ENCODE results near the gene NFATC2.
A peak's percentile ranks its signal among the peaks of the same experiment; 100 is the strongest.

The NFATC2 gene

GRCh38 chr20:51427651-51428291, 114.7 kb downstream of the NFATC2 start:
- DNase-seq: no peak

GRCh38 chr20:51426718-51427650, 115.5 kb downstream of the NFATC2 start:
- no peak for DNase-seq

GRCh38 chr20:51425347-51426106, 117.0 kb downstream of the NFATC2 start:
- DNase-seq: peak; percentile 44

GRCh38 chr20:51424270-51425117, 118.0 kb downstream of the NFATC2 start:
- no peak for DNase-seq

- no peak for DNase-seq
Observed at GRCh38 chr20:51423810-51424209, 118.7 kb downstream of the NFATC2 start.

GRCh38 chr20:51423290-51423667, 119.2 kb downstream of the NFATC2 start:
- DNase-seq: peak; percentile 48

- no peak for DNase-seq
Observed at GRCh38 chr20:51422514-51423289, 119.8 kb downstream of the NFATC2 start.

- DNase-seq: no peak
Observed at GRCh38 chr20:51420805-51421204, 121.7 kb downstream of the NFATC2 start.

GRCh38 chr20:51420111-51420510, 122.4 kb downstream of the NFATC2 start:
- DNase-seq: no peak

GRCh38 chr20:51419646-51420045, 122.9 kb downstream of the NFATC2 start:
- no peak for DNase-seq

- DNase-seq: no peak
Observed at GRCh38 chr20:51419231-51419630, 123.3 kb downstream of the NFATC2 start.

- DNase-seq: no peak
Observed at GRCh38 chr20:51418137-51418529, 124.4 kb downstream of the NFATC2 start.

GRCh38 chr20:51417250-51418136, 125.0 kb downstream of the NFATC2 start:
- no peak for DNase-seq

- no peak for DNase-seq
Observed at GRCh38 chr20:51416532-51417249, 125.8 kb downstream of the NFATC2 start.

GRCh38 chr20:51413857-51414256, 128.7 kb downstream of the NFATC2 start:
- no peak for DNase-seq

GRCh38 chr20:51412951-51413481, 129.5 kb downstream of the NFATC2 start:
- no peak for DNase-seq

- no peak for DNase-seq
Observed at GRCh38 chr20:51412333-51412871, 130.1 kb downstream of the NFATC2 start.

GRCh38 chr20:51411870-51412269, 130.6 kb downstream of the NFATC2 start:
- no peak for DNase-seq

GRCh38 chr20:51410586-51411325, 131.8 kb downstream of the NFATC2 start:
- DNase-seq: no peak

Data from stimulated activated CD8-positive, alpha-beta memory T cell treated with anti-CD3 and anti-CD28 coated beads, Interleukin-4, amount 100 ng/mL, for 48 hours (primary cell).